ENCODE results near the gene PCYOX1L.
A peak's percentile ranks its signal among the peaks of the same experiment; 100 is the strongest.

PCYOX1L gene

GRCh38 chr5:149370878-149371277 lies 13.0 kb downstream of the PCYOX1L start:
- in situ Hi-C loops (cut with MboI; ENCODE audit: low pct_unique_long_range_greater_than_20kb, low sequenced_read_pairs, unreplicated experiment) = loop anchor here (10.0 kb wide), 1 partner anchor 194 kb away; no protein-coding TSS in a partner anchor
- TF ChIP-seq CTCF (IDR thresholded peaks at IDR 0.05; ENCODE audit: extremely low read depth, insufficient read depth, missing control alignments) = no peak
- no peak for DNase-seq (ENCODE audit: low spot score)

- peak; percentile 85 for DNase-seq (ENCODE audit: low spot score)
- in situ Hi-C loops (cut with MboI; ENCODE audit: low pct_unique_long_range_greater_than_20kb, low sequenced_read_pairs, unreplicated experiment) = loop anchor here (10.0 kb wide), 1 partner anchor 193 kb away; no protein-coding TSS in a partner anchor
- peak; percentile 87 for TF ChIP-seq CTCF (IDR thresholded peaks at IDR 0.05; ENCODE audit: extremely low read depth, insufficient read depth, missing control alignments)
These were observed 13.6 kb downstream of the PCYOX1L start for GRCh38 chr5:149371296-149371962.

DNA sequence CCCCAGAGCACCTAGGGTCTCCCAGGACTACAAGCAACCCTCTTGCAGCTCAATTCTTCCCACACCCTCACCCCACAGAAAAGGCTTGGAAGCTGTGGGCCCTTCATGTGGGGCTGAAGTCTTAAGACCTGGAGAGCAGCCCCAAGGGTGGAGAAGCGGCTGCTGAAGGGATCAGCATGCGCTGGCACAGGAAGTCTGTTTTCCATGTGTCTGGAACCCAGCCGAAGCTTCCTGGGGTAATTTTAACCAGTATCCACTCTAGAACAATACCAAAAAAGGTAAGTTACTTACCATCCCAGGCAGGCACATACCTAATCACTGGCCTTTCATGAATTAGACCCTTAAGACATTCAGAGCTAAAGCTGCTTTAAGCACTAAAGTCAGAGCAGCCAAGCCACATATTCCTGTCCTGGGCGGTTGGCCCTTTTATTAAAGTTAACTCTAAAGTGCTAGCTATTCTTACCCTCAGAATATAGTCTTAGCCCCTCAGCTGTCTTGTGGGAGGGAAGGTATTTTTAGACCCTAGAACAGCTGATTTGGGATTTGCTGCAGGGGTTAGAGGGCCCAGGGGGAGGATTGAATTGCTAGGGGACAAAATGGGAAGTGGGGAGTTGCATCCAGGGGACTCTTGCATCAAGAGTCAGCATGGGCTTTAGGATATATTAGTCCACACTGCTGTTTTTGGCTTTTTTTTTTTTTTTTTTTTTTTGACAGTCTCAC lies 14.4 kb downstream of the PCYOX1L start:
- DNase-seq (ENCODE audit: low spot score) = no peak
- in situ Hi-C loops (cut with MboI; ENCODE audit: low pct_unique_long_range_greater_than_20kb, low sequenced_read_pairs, unreplicated experiment) = loop anchor here (10.0 kb wide), 1 partner anchor 193 kb away; no protein-coding TSS in a partner anchor
- TF ChIP-seq CTCF (IDR thresholded peaks at IDR 0.05; ENCODE audit: extremely low read depth, insufficient read depth, missing control alignments) = no peak

- in situ Hi-C loops (cut with MboI; ENCODE audit: low pct_unique_long_range_greater_than_20kb, low sequenced_read_pairs, unreplicated experiment) = loop anchor here (10.0 kb wide), 1 partner anchor 192 kb away; no protein-coding TSS in a partner anchor
- TF ChIP-seq CTCF (IDR thresholded peaks at IDR 0.05; ENCODE audit: extremely low read depth, insufficient read depth, missing control alignments) = no peak
- DNase-seq (ENCODE audit: low spot score) = no peak
These were observed 15.1 kb downstream of the PCYOX1L start for GRCh38 chr5:149372932-149373331.

DNA sequence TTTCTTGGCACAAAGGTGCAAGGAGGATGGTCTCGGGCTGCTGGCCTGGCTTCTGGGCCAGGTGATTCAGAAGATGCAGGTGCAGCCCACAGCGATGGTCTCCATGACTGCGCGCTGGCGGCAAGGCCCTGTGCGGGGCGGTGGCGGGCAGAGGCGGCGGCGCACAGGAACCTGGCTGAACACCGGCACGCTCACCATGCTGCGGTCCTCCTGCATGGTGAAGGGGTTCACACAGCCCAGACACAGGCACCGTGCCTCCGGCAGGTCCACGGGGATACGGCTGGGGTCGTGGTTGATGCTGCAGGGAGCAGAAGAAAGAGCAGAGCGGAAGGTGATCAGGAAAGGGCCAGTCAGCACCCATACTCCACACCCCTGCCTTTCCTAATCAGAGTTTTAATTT lies 16.5 kb downstream of the PCYOX1L start:
- in situ Hi-C loops (cut with MboI; ENCODE audit: low pct_unique_long_range_greater_than_20kb, low sequenced_read_pairs, unreplicated experiment) = loop anchor here (10.0 kb wide), 1 partner anchor 190 kb away; no protein-coding TSS in a partner anchor
- no peak for DNase-seq (ENCODE audit: low spot score)
- TF ChIP-seq CTCF (IDR thresholded peaks at IDR 0.05; ENCODE audit: extremely low read depth, insufficient read depth, missing control alignments) = no peak

GRCh38 chr5:149374801-149375200 lies 17.0 kb downstream of the PCYOX1L start:
- TF ChIP-seq CTCF (IDR thresholded peaks at IDR 0.05; ENCODE audit: extremely low read depth, insufficient read depth, missing control alignments) = no peak
- in situ Hi-C loops (cut with MboI; ENCODE audit: low pct_unique_long_range_greater_than_20kb, low sequenced_read_pairs, unreplicated experiment) = loop anchor here (10.0 kb wide), 1 partner anchor 190 kb away; no protein-coding TSS in a partner anchor
- no peak for DNase-seq (ENCODE audit: low spot score)
